Calu3 (cell line): ENCODE results near the gene PKHD1. TPM values are rescaled to one million over a fixed set of nuclear protein-coding genes. Genes with fewer than 3 reads are reported as not detected.

ENCODE experiments used
- BruUV-seq: library from RNA; stranded (reverse); fragments of 400-500 nt; replicated peaks from 2 replicates; lab custom pipeline; 2021; lab: Mats Ljungman, UMichigan
- CTCF ChIA-PET: fragments of 300-600 bp; sonication (Branson Sonifier 250); formaldehyde crosslinking; loops from one replicate; lab custom pipeline; 2022; ENCODE audit warnings: antibody characterized with exemption; lab: Charles Lee
- DNase-seq: peaks from one replicate; pipeline ENCODE4 v3.0.0; 2022
- H3K27ac Mint-ChIP-seq: one replicate; pipeline ENCODE4 v1.8.0; 2022; ENCODE audit warnings: mixed read lengths; ENCODE audit not compliant: unreplicated experiment
- H3K27me3 Mint-ChIP-seq: one replicate; pipeline ENCODE4 v1.8.0; 2022; ENCODE audit warnings: mixed read lengths; ENCODE audit not compliant: unreplicated experiment
- H3K36me3 Mint-ChIP-seq: one replicate; pipeline ENCODE4 v1.8.0; 2022; ENCODE audit warnings: mild to moderate bottlenecking, moderate library complexity, mixed read lengths; ENCODE audit not compliant: insufficient read depth, unreplicated experiment
- H3K4me1 Mint-ChIP-seq: one replicate; pipeline ENCODE4 v1.8.0; 2022; ENCODE audit warnings: mild to moderate bottlenecking, low read depth, mixed read lengths; ENCODE audit not compliant: unreplicated experiment
- H3K4me3 Mint-ChIP-seq: one replicate; pipeline ENCODE4 v1.8.0; 2022; ENCODE audit warnings: mild to moderate bottlenecking, low read depth, moderate library complexity, mixed read lengths; ENCODE audit not compliant: unreplicated experiment
- H3K9me3 Mint-ChIP-seq: one replicate; pipeline ENCODE4 v1.8.0; 2022; ENCODE audit warnings: low read depth, mixed read lengths; ENCODE audit not compliant: unreplicated experiment
- intact Hi-C: fragments of 100-400 bp; cut with micrococcal nuclease; formaldehyde crosslinking; loops from one replicate; pipeline ENCODE4 v1.10.0; 2022; ENCODE audit not compliant: unreplicated experiment
- total RNA-seq: library from RNA; stranded (reverse); gene quantifications from 2 replicates; pipeline ENCODE4 v1.2.3, GENCODE V29; 2022
- TF ChIP-seq, protein P1 (sequence below): fragments of 200-600 bp; IDR thresholded peaks from one replicate; pipeline ENCODE4 v1.8.0; 2022; ENCODE audit warnings: antibody characterized with exemption; ENCODE audit not compliant: unreplicated experiment

The PKHD1 gene
- total RNA-seq, 1 experiment from 2014 or later: 25.2 TPM

DNA sequence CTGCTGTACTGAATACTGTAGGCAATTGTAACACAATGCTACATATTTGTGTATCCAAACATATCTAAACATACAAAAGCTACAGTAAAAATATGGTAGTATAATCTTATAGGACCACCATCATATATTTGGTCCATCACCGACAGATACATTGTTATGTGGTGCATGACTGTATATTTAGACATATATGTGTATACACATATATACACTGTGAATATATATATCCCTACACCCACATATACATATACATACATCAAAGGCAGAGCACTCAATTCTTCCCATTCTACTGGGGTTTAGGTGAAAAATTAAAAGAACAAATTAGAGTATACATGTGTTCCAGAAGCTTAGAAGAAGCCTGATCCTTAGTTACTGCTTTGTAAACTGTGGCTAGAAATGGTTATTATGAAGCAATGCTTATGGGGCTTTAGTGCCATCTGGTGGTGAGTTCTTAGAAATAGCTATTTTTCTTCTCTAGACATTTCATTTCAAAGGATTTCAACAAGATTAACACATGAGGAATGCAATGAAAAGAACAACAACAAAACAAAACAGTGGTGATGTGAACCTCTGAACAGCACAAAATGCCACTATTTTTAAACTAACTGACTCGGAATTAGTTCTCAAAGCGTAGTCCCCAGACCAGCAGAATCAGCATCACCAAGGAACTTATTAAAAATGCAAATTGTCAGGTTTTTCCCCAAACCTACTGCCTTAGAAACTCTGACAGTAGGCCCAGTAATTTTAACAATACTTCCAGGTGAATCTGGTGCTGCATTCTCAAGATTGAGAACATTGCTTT lies 38.0 kb downstream of the PKHD1 start:
- no peaks in the 10 kb centered on the region for H3K9me3 Mint-ChIP-seq
- H3K36me3 Mint-ChIP-seq: peaks cover 43% of the 10 kb centered on the region
- peak; percentile 16 for DNase-seq
- H3K27me3 Mint-ChIP-seq: no peaks in the 10 kb centered on the region
- TF ChIP-seq, protein P1, sequence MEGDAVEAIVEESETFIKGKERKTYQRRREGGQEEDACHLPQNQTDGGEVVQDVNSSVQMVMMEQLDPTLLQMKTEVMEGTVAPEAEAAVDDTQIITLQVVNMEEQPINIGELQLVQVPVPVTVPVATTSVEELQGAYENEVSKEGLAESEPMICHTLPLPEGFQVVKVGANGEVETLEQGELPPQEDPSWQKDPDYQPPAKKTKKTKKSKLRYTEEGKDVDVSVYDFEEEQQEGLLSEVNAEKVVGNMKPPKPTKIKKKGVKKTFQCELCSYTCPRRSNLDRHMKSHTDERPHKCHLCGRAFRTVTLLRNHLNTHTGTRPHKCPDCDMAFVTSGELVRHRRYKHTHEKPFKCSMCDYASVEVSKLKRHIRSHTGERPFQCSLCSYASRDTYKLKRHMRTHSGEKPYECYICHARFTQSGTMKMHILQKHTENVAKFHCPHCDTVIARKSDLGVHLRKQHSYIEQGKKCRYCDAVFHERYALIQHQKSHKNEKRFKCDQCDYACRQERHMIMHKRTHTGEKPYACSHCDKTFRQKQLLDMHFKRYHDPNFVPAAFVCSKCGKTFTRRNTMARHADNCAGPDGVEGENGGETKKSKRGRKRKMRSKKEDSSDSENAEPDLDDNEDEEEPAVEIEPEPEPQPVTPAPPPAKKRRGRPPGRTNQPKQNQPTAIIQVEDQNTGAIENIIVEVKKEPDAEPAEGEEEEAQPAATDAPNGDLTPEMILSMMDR: peak; percentile 45
- CTCF ChIA-PET: interaction anchor here (0.9 to 1.5 kb wide), 6 partner anchors 19 to 223 kb away, joined by 3 to 9 read pairs (median 4); partner anchors contain the start of gene PKHD1
- intact Hi-C loops: no loop called here
- no peak overlapping the region for H3K27ac Mint-ChIP-seq
- no TSS peak for BruUV-seq
- H3K4me1 Mint-ChIP-seq: no peaks in the 10 kb centered on the region
- no peak overlapping the region for H3K4me3 Mint-ChIP-seq

DNA sequence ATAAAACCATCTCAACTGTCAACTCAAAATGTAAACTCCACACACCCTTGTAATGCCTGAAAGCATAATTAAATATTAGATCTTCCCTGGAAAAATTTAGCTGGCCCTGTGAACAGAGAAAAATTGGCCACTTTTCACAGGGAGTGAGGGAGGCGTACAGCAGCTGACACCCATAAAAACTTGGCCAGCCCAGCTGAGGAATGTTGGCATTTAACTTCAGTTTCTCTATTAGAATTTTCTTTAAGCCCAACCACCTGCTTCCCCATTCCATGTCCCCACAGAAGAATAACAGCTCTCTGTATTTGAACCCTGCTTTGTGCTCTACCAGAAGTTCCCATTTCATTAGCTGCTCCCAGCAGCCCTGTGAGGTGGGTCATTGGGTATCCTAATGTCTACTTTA lies 41.0 kb downstream of the PKHD1 start:
- TF ChIP-seq, protein P1: no peak
- no peaks in the 10 kb centered on the region for H3K27me3 Mint-ChIP-seq
- H3K36me3 Mint-ChIP-seq: peaks cover 56% of the 10 kb centered on the region
- no peaks in the 10 kb centered on the region for H3K9me3 Mint-ChIP-seq
- CTCF ChIA-PET: interaction anchor here (0.6 kb wide), 1 partner anchor 221 kb away, joined by 6 read pairs; no protein-coding TSS in a partner anchor
- H3K4me1 Mint-ChIP-seq: no peaks in the 10 kb centered on the region
- intact Hi-C loops: no loop called here
- no TSS peak for BruUV-seq
- H3K4me3 Mint-ChIP-seq: no peak overlapping the region
- H3K27ac Mint-ChIP-seq: no peak overlapping the region
- no peak for DNase-seq

DNA sequence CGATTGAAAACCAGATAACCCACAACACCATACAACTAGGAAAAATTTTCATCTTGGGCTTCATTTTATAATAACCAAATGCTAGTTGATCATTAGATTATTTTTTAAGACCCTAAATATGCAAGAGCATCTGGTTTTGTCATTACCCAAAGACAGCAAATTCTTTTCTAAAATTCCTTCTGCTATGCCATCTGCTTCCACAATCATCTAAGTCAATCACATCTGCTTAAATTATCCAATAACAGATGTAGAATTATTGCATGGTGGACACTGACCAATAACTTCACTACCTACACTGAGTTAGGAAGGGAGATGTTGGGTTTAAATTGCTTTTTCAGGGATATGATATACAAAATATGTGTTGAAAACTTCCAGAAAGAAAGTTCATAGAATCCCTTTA lies 41.9 kb downstream of the PKHD1 start:
- TF ChIP-seq, protein P1: no peak
- peaks cover 2% of the 10 kb centered on the region for H3K9me3 Mint-ChIP-seq
- no peak overlapping the region for H3K4me3 Mint-ChIP-seq
- CTCF ChIA-PET: no interaction called here
- no peaks in the 10 kb centered on the region for H3K27me3 Mint-ChIP-seq
- DNase-seq: no peak
- intact Hi-C loops: no loop called here
- H3K4me1 Mint-ChIP-seq: no peaks in the 10 kb centered on the region
- H3K36me3 Mint-ChIP-seq: peaks cover 56% of the 10 kb centered on the region
- H3K27ac Mint-ChIP-seq: no peak overlapping the region
- BruUV-seq: no TSS peak

DNA sequence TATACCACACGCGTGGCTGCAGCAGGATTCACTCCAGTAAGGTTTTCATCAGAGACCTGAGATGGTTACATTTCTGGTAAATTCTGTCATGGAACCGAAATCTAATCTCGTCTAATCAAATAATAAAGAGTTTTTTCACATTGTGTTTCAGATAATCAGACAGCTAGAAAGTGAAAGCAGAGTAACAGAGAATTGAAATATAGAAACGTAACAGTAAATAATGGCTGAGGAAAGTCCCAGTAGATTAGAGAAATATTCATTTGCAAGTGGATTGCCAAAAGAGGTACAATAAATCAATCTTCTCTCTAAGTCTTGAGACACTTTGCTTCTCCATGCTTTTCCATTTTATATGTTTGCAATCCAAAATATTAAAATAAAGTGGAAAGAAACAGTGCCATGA lies 42.4 kb downstream of the PKHD1 start:
- H3K4me3 Mint-ChIP-seq: no peak overlapping the region
- TF ChIP-seq, protein P1: no peak
- H3K27ac Mint-ChIP-seq: no peak overlapping the region
- CTCF ChIA-PET: no interaction called here
- BruUV-seq: no TSS peak
- H3K36me3 Mint-ChIP-seq: peaks cover 56% of the 10 kb centered on the region
- intact Hi-C loops: no loop called here
- H3K9me3 Mint-ChIP-seq: peaks cover 3% of the 10 kb centered on the region
- H3K27me3 Mint-ChIP-seq: no peaks in the 10 kb centered on the region
- no peaks in the 10 kb centered on the region for H3K4me1 Mint-ChIP-seq
- no peak for DNase-seq
